ENCODE data around the gene DUSP21.

GRCh38 chrX:44822601-44823000, 21.2 kb upstream of the DUSP21 start:
- no peak for TF ChIP-seq EZH2 (IDR thresholded peaks at IDR 0.05; ENCODE audit: borderline replicate concordance, low read depth, low read length, severe bottlenecking)
- TF ChIP-seq CTCF (IDR thresholded peaks at IDR 0.05; ENCODE audit: borderline replicate concordance, extremely low read depth, low read length, poor library complexity, severe bottlenecking), result no peak

Measured in DND-41 (cell line).